K562 (cell line): ENCODE measurements around the gene TDRD6. TPM values are rescaled to one million over a fixed set of nuclear protein-coding genes. Genes with fewer than 3 reads are reported as not detected.

Experiments
- HINFP ChIP-seq: fragments of 450-650 bp; conservative IDR thresholded peaks from 2 replicates; pipeline ENCODE4 v1.6.1; 2016; ENCODE audit warnings: missing genetic modification characterization, low read depth, mild to moderate bottlenecking, control low read depth, missing compliant biosample characterization
- LCOR ChIP-seq: sonication (generic); formaldehyde crosslinking; IDR thresholded peaks from 2 replicates; pipeline ENCODE4 v1.8.0; 2022; ENCODE audit warnings: mild to moderate bottlenecking, missing genetic modification reagents
- MEF2D ChIP-seq: conservative IDR thresholded peaks from 2 replicates; pipeline ENCODE4 v1.6.1; 2016; ENCODE audit warnings: low read depth, missing genetic modification characterization, missing compliant biosample characterization
- PRDM10 ChIP-seq: fragments of 450-650 bp; IDR thresholded peaks from 2 replicates; pipeline ENCODE4 v1.6.1; 2018; ENCODE audit not compliant: partially characterized antibody
- PTRF ChIP-seq: fragments of 450-650 bp; IDR thresholded peaks from 2 replicates; pipeline ENCODE4 v1.6.1; 2016; ENCODE audit warnings: mild to moderate bottlenecking, missing genetic modification characterization, missing compliant biosample characterization
- TRIM24 ChIP-seq, 2 experiments: fragments of 450-650 bp; IDR thresholded peaks; 2 replicates each; pipeline ENCODE4 v1.6.1; 2016
- ZFX ChIP-seq: sonication (generic); formaldehyde crosslinking; IDR thresholded peaks from 2 replicates; pipeline ENCODE4 v1.8.0; 2022; ENCODE audit warnings: mild to moderate bottlenecking, missing genetic modification reagents, moderate library complexity
- ZNF764 ChIP-seq: fragments of 250-450 bp; sonication (Bioruptor Pico); IDR thresholded peaks from 2 replicates; pipeline ENCODE4 v1.4.0; 2020; ENCODE audit warnings: low read depth, mild to moderate bottlenecking, moderate library complexity
- ZNF780A ChIP-seq: fragments of 250-450 bp; sonication (Bioruptor Pico); IDR thresholded peaks from 2 replicates; pipeline ENCODE4 v1.5.0; 2021; ENCODE audit warnings: mild to moderate bottlenecking
- polyA plus RNA-seq, 8 experiments: library from polyadenylated mRNA; depleted of rRNA in 4 of 8; stranded (reverse) in 5 of 8; unstranded in 3 of 8; fragments of >200 nt; fragmentation: Nextera tagmentation in 2 of 8; fragmentation: Illumina TruSeq in 1 of 8; extraction: Ambion mirVana in 2 of 8; extraction: Trizol in 1 of 8; gene quantifications; 2 replicates each; pipeline versions ENCODE4 v1.2.1 to v1.2.3, GENCODE V29; 2011 to 2014; ENCODE audit warnings: inconsistent platforms in 1 of 8, missing spikeins in 1 of 8
- total RNA-seq, 7 experiments: library from RNA; depleted of rRNA in 6 of 7; stranded (reverse); fragments of >200 nt in 6 of 7; fragmentation: Illumina TruSeq in 2 of 7; extraction: Trizol in 2 of 7; gene quantifications; 2 replicates each; pipeline versions ENCODE4 v1.2.1 to v1.2.3, GENCODE V29; 2011 to 2021; ENCODE audit warnings: low replicate concordance in 1 of 7
- TF ChIP-seq, protein P1 (sequence below): fragments of 450-650 bp; formaldehyde crosslinking; IDR thresholded peaks from 2 replicates; pipeline ENCODE4 v1.4.0; 2020; ENCODE audit warnings: mild to moderate bottlenecking

TDRD6 gene
- total and polyA plus RNA-seq, 9 of the 15 experiments (the other 6 are each of a cell fraction or from before 2014, with no cell fraction given) = under 0.01 to 0.53 (median 0.14) TPM; not detected in 1

DNA sequence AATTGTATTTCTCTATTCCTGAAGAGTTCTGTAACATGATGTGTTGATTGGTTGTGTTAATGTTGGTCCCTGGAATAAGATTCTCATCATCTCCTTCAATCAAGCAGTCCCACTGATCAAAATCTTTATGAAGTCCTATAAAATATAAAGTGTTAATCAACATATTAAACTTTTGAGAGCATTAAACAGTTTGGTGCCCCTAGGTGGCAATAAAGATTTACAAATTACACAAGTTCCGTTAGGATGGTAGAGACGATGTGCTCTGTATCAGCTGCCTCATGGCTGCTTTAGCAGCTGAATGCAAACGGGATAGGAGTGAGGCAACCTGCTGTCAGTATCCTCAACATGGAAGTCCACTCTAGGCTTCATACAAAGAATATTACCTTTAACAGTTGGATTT is 16.9 kb downstream of the TDRD6 start (continued):
- no peak for TF ChIP-seq HINFP (tag)
- no peak for TF ChIP-seq PRDM10
- TF ChIP-seq, protein P1, sequence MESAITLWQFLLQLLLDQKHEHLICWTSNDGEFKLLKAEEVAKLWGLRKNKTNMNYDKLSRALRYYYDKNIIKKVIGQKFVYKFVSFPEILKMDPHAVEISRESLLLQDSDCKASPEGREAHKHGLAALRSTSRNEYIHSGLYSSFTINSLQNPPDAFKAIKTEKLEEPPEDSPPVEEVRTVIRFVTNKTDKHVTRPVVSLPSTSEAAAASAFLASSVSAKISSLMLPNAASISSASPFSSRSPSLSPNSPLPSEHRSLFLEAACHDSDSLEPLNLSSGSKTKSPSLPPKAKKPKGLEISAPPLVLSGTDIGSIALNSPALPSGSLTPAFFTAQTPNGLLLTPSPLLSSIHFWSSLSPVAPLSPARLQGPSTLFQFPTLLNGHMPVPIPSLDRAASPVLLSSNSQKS (CRISPR knock-in tag) = no peak
- TF ChIP-seq ZNF764 (CRISPR knock-in tag) = no peak
- TF ChIP-seq ZNF780A (CRISPR knock-in tag) = no peak
- TF ChIP-seq TRIM24 (IDR thresholded peaks at IDR 0.05) = no peak
- no peak for TF ChIP-seq ZFX (CRISPR knock-in tag)
- TF ChIP-seq PTRF (tag) = no peak
- TF ChIP-seq LCOR (CRISPR knock-in tag) = no peak
- TF ChIP-seq MEF2D (tag) = no peak
- TF ChIP-seq, all 486 proteins: peak for 0
